ENCODE data around the gene OTX1. TPM values are rescaled to one million over a fixed set of nuclear protein-coding genes. Genes with fewer than 3 reads are reported as not detected.

OTX1 gene
- total RNA-seq, 1 donor from 2014 or later = 0.82 TPM

DNA sequence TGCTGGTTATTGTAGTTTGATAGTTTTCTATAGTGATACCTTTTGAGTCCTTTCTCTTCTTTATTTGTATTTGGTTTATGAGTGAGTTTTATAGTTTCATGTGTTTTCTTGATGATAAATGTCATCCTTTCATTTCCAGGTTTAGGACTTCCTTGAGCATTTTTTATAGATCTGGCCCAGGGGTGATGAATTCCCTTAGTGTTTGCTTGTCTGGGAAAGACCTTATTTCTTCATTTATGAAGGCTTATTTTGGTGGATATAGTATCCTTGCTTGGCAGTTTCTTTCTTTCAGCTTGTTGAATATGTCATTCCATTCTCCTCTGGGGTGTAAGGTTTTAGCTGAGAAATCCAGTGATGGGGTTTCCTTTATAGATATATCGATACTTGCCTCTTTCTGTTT lies 53.9 kb downstream of the OTX1 start:
- FAIRE-seq = no peak
- DNase-seq (ENCODE audit: low spot score in 2 of 2) = no peak

Data from frontal cortex (tissue), 4 donors.